GM19397 (cell line): ENCODE measurements around the gene SUB1.

Experiments
- ATAC-seq: cut with Tn5 transposase; IDR thresholded peaks from one replicate; pipeline ENCODE4 v1.9.1; 2021; ENCODE audit warnings: mild to moderate bottlenecking, moderate library complexity; ENCODE audit not compliant: unreplicated experiment

Gene SUB1

DNA sequence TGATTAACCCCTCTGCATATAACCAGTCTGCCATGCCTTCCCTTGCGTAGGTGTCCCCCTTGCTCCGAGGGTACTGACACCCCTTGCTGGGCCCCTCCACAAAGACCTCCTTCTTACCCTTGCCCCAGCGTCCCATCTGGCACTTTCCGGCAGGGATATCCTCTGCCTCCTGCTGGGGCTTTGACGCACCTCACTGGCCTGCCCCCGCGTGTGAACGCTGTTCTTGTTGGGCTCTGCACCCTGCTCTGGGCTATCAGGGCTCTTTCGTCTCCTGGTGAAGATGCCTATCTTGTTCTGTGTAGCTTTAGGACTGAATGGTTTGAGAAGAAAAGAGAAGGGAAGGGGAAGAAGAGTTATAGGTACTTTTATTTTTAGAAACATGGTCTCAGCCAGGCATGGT is 53.0 kb downstream of the SUB1 start:
- ATAC-seq, result no peak

DNA sequence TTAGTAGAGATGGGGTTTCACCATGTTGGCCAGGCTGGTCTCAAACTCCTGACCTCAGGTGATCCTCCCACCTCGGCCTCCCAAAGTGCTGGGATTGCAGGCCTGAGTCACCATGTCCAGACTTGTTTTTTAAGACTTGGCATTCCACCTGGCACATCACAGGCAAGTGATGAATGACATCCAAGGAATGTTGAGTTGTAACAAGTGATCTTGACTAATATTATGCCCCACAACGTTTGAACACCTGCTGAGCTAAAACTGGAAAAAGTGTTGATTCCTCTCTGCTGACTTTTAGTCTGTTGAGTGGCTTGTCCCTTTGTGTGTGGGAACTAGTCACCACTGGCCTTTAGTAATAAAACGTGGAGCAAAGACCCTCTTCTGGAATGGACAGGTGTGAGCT is 54.6 kb downstream of the SUB1 start:
- ATAC-seq, result no peak

DNA sequence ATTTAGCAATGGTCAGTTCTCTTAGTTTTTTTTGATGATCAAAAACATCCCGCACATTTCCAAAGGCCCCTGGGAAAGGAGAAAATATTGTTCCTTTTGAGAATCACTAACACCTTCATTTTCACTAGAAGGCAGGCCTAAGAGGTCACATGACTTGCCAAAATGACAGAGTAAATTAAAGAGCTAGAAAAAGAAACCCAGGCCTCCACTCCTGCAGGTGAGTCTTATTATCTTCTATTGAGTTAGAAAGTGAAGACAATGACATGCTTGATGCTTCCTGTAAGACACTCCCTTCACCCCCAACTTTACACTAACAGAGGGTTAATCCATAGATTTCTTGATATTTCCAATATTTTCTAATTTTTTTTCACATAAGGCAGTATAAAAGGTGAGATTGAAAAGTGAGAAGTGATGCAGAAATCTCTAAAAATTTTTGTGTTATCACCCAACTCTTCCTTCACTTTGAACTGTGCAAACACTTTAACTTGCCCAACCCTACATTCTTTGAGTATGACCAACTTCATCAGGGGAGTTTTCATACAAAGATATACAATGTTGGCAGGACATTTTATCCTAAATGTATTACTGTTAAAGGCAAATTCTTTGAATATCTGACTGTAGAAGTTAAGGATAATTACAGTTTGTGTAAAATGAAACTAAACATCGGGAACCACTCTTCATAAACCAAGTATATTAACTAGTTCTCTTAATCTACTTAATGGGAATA is 57.1 kb downstream of the SUB1 start:
- no peak for ATAC-seq

DNA sequence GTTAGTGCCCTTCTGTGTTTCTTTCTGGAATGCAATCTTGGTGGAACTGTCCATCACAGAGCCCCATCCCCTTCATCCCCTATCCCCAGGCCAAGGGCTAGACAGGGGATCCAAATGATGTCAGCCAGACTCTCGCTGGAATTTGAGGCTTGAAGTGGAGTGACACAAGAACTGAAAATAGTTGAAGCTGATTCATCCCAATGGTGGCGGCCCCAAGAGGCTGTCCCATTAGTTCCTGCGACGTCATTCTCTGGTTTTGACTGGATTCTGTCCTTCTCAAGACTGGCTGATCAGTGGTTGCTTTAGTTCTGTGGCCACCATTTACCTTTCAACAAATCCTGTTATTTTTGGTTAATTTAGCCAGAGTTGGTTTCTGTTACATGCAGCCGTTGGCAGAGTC is 59.9 kb downstream of the SUB1 start:
- ATAC-seq, result no peak

DNA sequence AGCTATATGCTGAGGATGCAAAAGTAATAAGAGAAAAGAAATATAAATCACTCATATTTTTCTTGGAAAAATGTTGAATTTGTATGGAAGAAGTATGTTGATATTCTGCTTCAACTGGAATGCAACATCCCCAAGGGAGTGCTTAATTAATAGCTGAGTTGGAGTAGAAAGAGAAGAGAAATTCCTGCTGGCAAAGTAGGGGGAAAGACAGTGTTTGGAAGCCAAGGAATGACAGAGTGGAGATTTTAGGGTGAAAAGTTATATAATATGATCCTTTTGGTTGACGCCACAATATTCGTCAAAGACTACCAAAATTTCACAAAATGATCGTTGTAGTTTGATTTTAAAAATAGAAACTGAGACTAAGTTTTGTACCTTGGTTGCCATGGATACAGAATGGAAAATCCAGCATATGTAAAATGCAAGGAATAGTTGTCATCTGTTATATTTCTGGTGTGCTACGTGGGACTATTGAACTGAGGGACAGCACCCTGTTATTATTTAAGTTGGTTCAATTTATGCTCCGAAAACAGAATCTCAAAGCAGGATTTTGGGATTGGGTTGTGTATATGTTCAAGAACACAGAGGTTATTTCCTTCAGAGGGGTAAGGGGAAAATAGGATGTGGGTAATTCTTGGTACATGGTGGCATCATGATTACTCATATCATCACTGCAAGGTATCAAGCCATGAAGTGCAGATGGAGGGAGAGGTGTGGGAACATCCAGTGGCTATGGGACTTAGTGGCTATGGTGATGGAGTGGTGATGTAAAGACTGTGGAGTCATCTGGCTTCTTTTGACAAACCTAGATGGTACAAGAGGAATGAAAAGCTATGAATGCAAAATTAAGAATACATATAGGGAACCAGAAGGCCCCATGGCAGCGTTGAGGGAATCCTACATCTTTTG is 61.0 kb downstream of the SUB1 start:
- no peak for ATAC-seq

DNA sequence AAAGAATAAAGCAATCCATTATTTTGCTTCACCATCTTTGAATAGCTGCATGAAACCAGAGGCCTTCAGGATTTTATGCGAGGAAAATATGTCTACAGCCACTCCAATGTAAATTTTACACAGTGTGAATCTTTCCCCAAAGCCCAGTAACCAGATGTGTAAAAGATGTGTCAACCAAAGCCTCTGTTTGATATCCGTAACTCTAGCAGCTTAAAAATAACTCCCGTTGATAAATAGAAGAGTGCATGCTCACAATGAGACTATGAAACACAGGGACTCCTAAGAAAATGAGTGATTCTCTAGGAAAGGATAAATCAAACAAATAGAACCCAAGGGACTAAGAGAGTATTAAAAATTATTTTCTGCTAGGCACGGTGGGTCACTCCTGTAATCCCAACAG is 65.7 kb downstream of the SUB1 start:
- no peak for ATAC-seq

DNA sequence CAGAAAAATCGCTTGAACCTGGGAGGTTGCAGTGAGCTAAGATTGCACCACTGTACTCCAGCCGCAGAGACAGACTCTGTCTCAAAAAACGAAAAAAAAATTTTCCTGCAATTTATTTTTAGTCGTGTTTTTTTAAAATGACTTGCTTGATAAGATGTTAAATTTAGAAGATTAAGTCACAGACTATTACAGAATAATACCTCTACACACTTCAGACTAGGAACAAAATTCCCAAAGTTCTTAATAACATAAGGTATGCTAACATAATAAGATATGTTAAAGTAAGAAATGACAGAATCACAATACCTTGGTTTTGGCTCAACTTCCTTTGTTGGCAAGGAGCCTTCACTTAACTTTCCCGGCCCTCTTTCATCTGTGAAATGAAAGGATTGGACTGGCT is 66.3 kb downstream of the SUB1 start:
- no peak for ATAC-seq
